Retinal pigment epithelial cell (primary cell): Measurements from ENCODE around the gene MAD1L1.

ENCODE experiments used
- DNase-seq: peaks from one replicate; pipeline ENCODE4 v3.0.0-alpha.2; 2010; ENCODE audit warnings: low read depth
- H3K4me3 ChIP-seq: 2 replicates; pipeline ENCODE4 v1.5.1; 2011; ENCODE audit warnings: mild to moderate bottlenecking, low read length, control low read depth, moderate library complexity
- TF ChIP-seq, protein P1 (sequence below): conservative IDR thresholded peaks from 2 replicates; pipeline ENCODE4 v1.5.1; 2011; ENCODE audit warnings: low read depth, low read length, control low read depth, inconsistent platforms

MAD1L1 gene

DNA sequence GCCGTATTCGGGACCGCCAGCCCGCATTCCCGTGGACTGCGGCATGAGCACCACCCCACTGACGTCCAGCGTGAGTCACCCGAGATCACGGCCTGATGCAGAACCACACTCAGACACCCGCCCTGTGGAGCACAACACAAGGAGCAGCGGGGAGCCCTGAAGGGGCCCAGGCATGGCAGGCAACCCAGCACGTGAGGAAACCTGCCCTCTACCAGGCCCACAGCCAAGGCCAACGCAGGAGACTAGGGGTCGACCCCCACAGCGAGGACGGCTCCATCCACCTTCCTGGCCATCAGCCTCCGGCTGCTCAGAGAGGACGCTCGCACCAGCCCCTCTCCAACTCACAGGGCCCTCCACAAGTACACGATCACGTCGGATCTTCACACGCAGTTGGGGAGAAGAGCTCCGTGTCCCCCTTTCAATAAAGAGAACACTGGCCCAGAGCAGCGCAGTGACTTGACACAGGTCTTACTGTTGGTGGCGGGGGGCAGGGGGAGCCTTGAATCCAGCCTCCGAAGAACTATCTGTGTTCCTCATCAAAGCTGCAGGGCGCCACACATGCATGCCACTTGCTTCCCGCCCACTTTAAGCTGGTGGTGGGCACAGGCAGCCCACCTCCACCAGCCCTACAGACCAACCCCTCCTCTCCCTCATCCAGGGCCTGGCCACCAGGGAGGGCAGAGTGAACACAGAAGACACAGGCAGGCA lies 22.0 kb downstream of the MAD1L1 start:
- H3K4me3 ChIP-seq = no peak overlapping the region
- DNase-seq = no peak
- TF ChIP-seq, protein P1, sequence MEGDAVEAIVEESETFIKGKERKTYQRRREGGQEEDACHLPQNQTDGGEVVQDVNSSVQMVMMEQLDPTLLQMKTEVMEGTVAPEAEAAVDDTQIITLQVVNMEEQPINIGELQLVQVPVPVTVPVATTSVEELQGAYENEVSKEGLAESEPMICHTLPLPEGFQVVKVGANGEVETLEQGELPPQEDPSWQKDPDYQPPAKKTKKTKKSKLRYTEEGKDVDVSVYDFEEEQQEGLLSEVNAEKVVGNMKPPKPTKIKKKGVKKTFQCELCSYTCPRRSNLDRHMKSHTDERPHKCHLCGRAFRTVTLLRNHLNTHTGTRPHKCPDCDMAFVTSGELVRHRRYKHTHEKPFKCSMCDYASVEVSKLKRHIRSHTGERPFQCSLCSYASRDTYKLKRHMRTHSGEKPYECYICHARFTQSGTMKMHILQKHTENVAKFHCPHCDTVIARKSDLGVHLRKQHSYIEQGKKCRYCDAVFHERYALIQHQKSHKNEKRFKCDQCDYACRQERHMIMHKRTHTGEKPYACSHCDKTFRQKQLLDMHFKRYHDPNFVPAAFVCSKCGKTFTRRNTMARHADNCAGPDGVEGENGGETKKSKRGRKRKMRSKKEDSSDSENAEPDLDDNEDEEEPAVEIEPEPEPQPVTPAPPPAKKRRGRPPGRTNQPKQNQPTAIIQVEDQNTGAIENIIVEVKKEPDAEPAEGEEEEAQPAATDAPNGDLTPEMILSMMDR = no peak

DNA sequence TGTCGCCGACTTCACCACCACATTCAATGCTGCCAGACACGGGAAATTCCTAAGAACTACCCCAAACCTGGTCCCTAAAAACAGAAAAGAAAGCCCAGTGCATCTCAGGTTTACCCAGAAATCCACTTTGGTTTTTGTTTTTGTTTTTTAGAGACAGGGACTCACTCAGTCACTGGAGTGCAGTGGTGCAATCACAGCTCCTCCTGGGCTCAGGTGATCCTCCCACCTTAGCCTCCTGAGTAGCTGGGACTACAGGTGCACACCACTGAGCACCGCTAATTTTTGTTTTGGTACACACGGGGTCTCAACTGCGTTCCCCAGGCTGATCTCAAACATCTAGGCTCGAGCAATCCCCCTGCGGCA lies 22.8 kb downstream of the MAD1L1 start:
- TF ChIP-seq, protein P1 = no peak
- no peak for DNase-seq

DNA sequence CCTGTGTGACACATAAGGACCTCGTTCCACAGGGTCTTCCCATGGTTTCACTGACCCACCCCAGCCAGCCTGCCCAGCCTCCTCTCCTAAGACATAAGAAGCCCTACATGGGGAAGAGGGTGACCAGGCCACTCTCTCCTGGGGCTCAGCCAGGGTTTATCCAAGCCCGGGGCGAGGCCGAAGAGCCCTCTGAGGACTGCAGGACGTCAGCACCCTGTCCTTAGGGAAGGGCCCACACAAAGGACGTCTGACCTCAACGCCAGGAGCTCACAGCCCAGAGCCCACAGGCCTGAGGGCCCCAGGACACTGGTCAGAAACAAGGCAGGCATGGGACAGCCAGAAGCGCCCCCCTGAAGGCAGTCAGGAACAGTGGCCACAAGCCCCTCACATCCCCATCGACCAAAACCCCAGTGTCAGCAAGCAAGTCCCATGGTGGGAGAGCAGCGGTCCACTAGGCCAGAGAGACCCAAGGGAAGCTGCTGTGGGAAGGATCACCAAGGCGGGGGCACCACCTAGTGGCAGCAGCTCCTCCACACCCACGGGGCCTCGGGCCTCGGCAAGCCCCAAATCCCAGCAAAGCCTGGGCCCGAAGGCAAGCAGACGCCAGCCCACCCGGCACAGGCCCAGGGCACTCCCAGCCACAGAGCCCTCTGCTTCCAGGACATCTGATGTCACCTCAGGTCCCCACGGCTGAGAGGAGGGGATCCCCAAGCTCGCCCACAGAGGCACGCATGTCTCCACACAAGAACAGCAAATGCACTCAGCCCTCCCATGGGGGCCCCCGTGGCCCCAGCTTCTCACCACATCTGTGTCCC lies 23.4 kb downstream of the MAD1L1 start:
- no peak overlapping the region for H3K4me3 ChIP-seq
- TF ChIP-seq, protein P1 = peak; percentile 86
- DNase-seq = peak; percentile 16

More for the DNA sequence above, 22.8 kb downstream of the MAD1L1 start:
- H3K4me3 ChIP-seq = no peak overlapping the region

- H3K4me3 ChIP-seq = no peak overlapping the region
- TF ChIP-seq, protein P1 = no peak
- DNase-seq = no peak
Observed at GRCh38 chr7:2208712-2209111, 24.0 kb downstream of the MAD1L1 start.

DNA sequence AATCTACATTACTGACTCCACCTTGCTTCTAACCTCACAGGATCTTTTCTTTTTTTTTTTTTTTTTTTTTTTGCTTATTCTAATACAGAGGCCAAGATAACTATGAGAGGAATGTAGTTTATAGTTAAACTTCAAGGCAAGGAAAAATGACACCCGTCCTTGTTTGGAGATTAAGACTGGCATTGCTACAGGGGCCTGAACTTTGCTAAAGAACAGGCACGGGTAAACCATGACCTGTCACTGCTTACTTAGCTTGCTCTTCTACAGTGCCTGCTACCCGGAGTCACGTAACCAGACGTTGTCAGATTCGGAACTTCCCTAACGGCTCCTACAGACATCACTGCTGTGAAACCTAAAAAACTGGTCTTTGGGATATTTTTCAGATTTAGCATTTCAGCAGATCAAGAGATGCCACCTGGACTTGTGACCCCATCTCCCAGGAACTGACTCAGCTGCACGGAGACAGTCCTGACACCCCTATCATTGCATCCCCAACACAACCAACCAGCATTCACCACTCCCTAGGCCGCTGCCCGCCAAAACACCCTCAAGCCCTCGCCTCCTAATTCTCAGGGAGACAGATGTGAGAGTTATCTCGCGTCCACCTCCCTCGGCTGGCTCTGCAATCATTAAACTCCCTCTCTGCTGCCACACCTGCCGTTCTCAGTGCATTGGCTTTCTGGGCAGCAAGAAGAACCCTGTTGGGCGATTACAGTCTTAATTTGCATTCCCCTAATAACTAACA lies 27.5 kb downstream of the MAD1L1 start:
- DNase-seq = peak; percentile 13
- TF ChIP-seq, protein P1 = no peak
- H3K4me3 ChIP-seq = no peak overlapping the region

- H3K4me3 ChIP-seq = no peak overlapping the region
- TF ChIP-seq, protein P1 = no peak
- DNase-seq = no peak
Observed at GRCh38 chr7:2204446-2204845, 28.3 kb downstream of the MAD1L1 start.
